GM21619 (cell line): ENCODE measurements around the gene LMNTD2.
A peak's percentile ranks its signal among the peaks of the same experiment; 100 is the strongest.
"Not testable (repeated sequence)": the region's sequence is repeated elsewhere in the genome, so short reads cannot be mapped to it uniquely, and the experiment has no call there.

Experiments
- ATAC-seq: cut with Tn5 transposase; IDR thresholded peaks from one replicate; pipeline ENCODE4 v1.9.1; 2021; ENCODE audit not compliant: unreplicated experiment

The LMNTD2 gene

GRCh38 chr11:587978-588380 lies 27.4 kb upstream of the LMNTD2 start:
- ATAC-seq: no peak

GRCh38 chr11:587546-587945 lies 27.0 kb upstream of the LMNTD2 start:
- no peak for ATAC-seq

- no peak for ATAC-seq
These were observed 26.1 kb upstream of the LMNTD2 start for GRCh38 chr11:586376-587316.

- no peak for ATAC-seq
These were observed 23.7 kb upstream of the LMNTD2 start for GRCh38 chr11:584287-584686.

GRCh38 chr11:581752-582151 lies 21.2 kb upstream of the LMNTD2 start:
- no peak for ATAC-seq

GRCh38 chr11:581342-581741 lies 20.8 kb upstream of the LMNTD2 start:
- no peak for ATAC-seq

GRCh38 chr11:579830-580601 lies 19.5 kb upstream of the LMNTD2 start:
- ATAC-seq: no peak

GRCh38 chr11:578276-579035 lies 17.9 kb upstream of the LMNTD2 start:
- no peak for ATAC-seq

- ATAC-seq: no peak
These were observed 17.0 kb upstream of the LMNTD2 start for GRCh38 chr11:577611-577894.

- ATAC-seq: no peak
These were observed 16.5 kb upstream of the LMNTD2 start for GRCh38 chr11:576811-577610.

GRCh38 chr11:575996-576768 lies 15.6 kb upstream of the LMNTD2 start, which contains the start of gene PHRF1:
Gene PHRF1 (plus strand): TSS chr11:576470. CDS start chr11:581513, 5,043 bp downstream.
- ATAC-seq: peak; percentile 73

GRCh38 chr11:575313-575995 lies 14.9 kb upstream of the LMNTD2 start:
- ATAC-seq: peak; percentile 32

GRCh38 chr11:574632-575312 lies 14.2 kb upstream of the LMNTD2 start:
- no peak for ATAC-seq

- not testable (repeated sequence) for ATAC-seq
These were observed 13.6 kb upstream of the LMNTD2 start for GRCh38 chr11:574031-574570.

GRCh38 chr11:573146-573759 lies 12.7 kb upstream of the LMNTD2 start:
- no peak for ATAC-seq

- no peak for ATAC-seq
These were observed 11.3 kb upstream of the LMNTD2 start for GRCh38 chr11:571802-572185.

- ATAC-seq: no peak
These were observed 8.8 kb upstream of the LMNTD2 start for GRCh38 chr11:569158-569885.
